Measurements from ENCODE around the gene MAP3K3. TPM values are rescaled to one million over a fixed set of nuclear protein-coding genes. Genes with fewer than 3 reads are reported as not detected.

The MAP3K3 gene
- polyA plus RNA-seq, 1 donor from 2014 or later, result 16.6 TPM

- Histone ChIP-seq H3K4me2 (ENCODE audit: low read length) (no peak overlapping the region), H2AFZ (ENCODE audit: low read depth, low read length) (no peak overlapping the region), H3K79me2 (replicated peaks; ENCODE audit: insufficient read depth, low read length) (peaks cover 46% of the 10 kb centered on the region), H3K9me3 (ENCODE audit: low read length) (no peaks in the 10 kb centered on the region), H3K36me3 (ENCODE audit: insufficient read depth, low read length) (no peaks in the 10 kb centered on the region), H3K4me3 (ENCODE audit: low read length) (no peak overlapping the region), H3K9me2 (ENCODE audit: insufficient read depth, low read length) (no peaks in the 10 kb centered on the region), H4K20me1 (ENCODE audit: insufficient read depth) (no peaks in the 10 kb centered on the region), H3K9ac (ENCODE audit: low read length) (no peak overlapping the region), H3F3A (ENCODE audit: insufficient read depth, low read length, poor library complexity, severe bottlenecking) (no peaks in the 10 kb centered on the region), H3K27ac (ENCODE audit: low read length) (no peak overlapping the region), H3K27me3 (ENCODE audit: insufficient read depth, low read depth, low read length) (no peaks in the 10 kb centered on the region)
- no peak for TF ChIP-seq RAD21 (conservative IDR thresholded peaks at IDR 0.05)
- TF ChIP-seq REST (IDR thresholded peaks at IDR 0.05; ENCODE audit: borderline replicate concordance), result no peak
- no peak for TF ChIP-seq MXI1 (conservative IDR thresholded peaks at IDR 0.05; ENCODE audit: poor library complexity, severe bottlenecking)
- TF ChIP-seq, protein P1, sequence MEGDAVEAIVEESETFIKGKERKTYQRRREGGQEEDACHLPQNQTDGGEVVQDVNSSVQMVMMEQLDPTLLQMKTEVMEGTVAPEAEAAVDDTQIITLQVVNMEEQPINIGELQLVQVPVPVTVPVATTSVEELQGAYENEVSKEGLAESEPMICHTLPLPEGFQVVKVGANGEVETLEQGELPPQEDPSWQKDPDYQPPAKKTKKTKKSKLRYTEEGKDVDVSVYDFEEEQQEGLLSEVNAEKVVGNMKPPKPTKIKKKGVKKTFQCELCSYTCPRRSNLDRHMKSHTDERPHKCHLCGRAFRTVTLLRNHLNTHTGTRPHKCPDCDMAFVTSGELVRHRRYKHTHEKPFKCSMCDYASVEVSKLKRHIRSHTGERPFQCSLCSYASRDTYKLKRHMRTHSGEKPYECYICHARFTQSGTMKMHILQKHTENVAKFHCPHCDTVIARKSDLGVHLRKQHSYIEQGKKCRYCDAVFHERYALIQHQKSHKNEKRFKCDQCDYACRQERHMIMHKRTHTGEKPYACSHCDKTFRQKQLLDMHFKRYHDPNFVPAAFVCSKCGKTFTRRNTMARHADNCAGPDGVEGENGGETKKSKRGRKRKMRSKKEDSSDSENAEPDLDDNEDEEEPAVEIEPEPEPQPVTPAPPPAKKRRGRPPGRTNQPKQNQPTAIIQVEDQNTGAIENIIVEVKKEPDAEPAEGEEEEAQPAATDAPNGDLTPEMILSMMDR (IDR thresholded peaks at IDR 0.05; ENCODE audit: poor library complexity, severe bottlenecking), result no peak
- no peak for TF ChIP-seq POLR2AphosphoS5 (IDR thresholded peaks at IDR 0.05)
- TF ChIP-seq EZH2 (IDR thresholded peaks at IDR 0.05; ENCODE audit: borderline replicate concordance, insufficient read depth, low read length, poor library complexity, severe bottlenecking), result no peak
- no peak for TF ChIP-seq SMC3 (conservative IDR thresholded peaks at IDR 0.05; ENCODE audit: poor library complexity)
These were observed 7.4 kb downstream of the MAP3K3 start for GRCh38 chr17:63629627-63630026.

- Histone ChIP-seq H2AFZ (ENCODE audit: low read depth, low read length) (no peak overlapping the region), H3K9me2 (ENCODE audit: insufficient read depth, low read length) (no peaks in the 10 kb centered on the region), H4K20me1 (ENCODE audit: insufficient read depth) (no peaks in the 10 kb centered on the region), H3K27me3 (ENCODE audit: insufficient read depth, low read depth, low read length) (no peaks in the 10 kb centered on the region), H3K4me3 (ENCODE audit: low read length) (no peak overlapping the region), H3K9ac (ENCODE audit: low read length) (no peak overlapping the region), H3K79me2 (replicated peaks; ENCODE audit: insufficient read depth, low read length) (peaks cover 32% of the 10 kb centered on the region), H3K9me3 (ENCODE audit: low read length) (no peaks in the 10 kb centered on the region), H3K4me2 (ENCODE audit: low read length) (no peak overlapping the region), H3K36me3 (ENCODE audit: insufficient read depth, low read length) (no peaks in the 10 kb centered on the region), H3K27ac (ENCODE audit: low read length) (no peak overlapping the region), H3F3A (ENCODE audit: insufficient read depth, low read length, poor library complexity, severe bottlenecking) (no peaks in the 10 kb centered on the region)
- TF ChIP-seq SMC3 (conservative IDR thresholded peaks at IDR 0.05; ENCODE audit: poor library complexity) (no peak), REST (IDR thresholded peaks at IDR 0.05; ENCODE audit: borderline replicate concordance) (no peak), EP300 (conservative IDR thresholded peaks at IDR 0.05; ENCODE audit: poor library complexity, severe bottlenecking) (no peak), RAD21 (conservative IDR thresholded peaks at IDR 0.05) (no peak), POLR2AphosphoS5 (IDR thresholded peaks at IDR 0.05) (no peak), EZH2 (IDR thresholded peaks at IDR 0.05; ENCODE audit: borderline replicate concordance, insufficient read depth, low read length, poor library complexity, severe bottlenecking) (no peak), MXI1 (conservative IDR thresholded peaks at IDR 0.05; ENCODE audit: poor library complexity, severe bottlenecking) (no peak), TAF1 (IDR thresholded peaks at IDR 0.05; ENCODE audit: low read depth) (no peak)
- TF ChIP-seq, protein P1 (IDR thresholded peaks at IDR 0.05; ENCODE audit: poor library complexity, severe bottlenecking), result no peak
These were observed 8.8 kb downstream of the MAP3K3 start for GRCh38 chr17:63631062-63631461.
